Astrocyte (in vitro differentiated cells and primary cell): ENCODE results near the gene UGT2B15.
"Not testable (repeated sequence)": the region's sequence is repeated elsewhere in the genome, so short reads cannot be mapped to it uniquely, and the experiment has no call there.

ENCODE experiments used
- CTCF ChIP-seq: IDR thresholded peaks from 2 replicates; pipeline ENCODE4 v1.5.1; 2011; ENCODE audit warnings: low read depth, mild to moderate bottlenecking, inconsistent platforms, low read length, moderate library complexity; ENCODE audit not compliant: insufficient read depth
- EZH2 ChIP-seq: IDR thresholded peaks from 2 replicates; pipeline ENCODE4 v1.6.1; 2012; ENCODE audit warnings: mild to moderate bottlenecking, low read length, inconsistent platforms; ENCODE audit not compliant: insufficient read depth

DNA sequence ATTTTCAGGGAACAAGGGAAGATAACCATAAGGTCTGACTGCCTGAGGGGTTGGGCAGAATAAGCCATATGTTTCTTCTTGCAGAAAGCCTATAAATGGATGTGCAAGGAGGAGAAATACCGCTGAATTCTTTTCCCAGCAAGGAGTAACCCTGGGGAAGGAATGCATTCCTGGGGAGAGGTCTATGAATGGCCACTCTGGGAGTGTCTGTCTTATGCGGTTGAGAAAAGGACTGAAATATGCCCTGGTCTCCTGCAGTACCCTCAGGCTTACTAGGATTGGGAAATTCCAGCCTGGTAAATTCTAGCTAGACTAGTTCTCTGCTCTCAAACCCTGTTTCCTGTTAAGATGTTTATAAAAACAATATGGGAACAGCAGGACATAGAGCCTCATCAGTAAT is 32.7 kb upstream of the UGT2B15 start:
- not testable (repeated sequence) for TF ChIP-seq CTCF, EZH2
